HG03521 (cell line): ENCODE results near the gene WDCP.
A peak's percentile ranks its signal among the peaks of the same experiment; 100 is the strongest.
"Not testable (repeated sequence)": the region's sequence is repeated elsewhere in the genome, so short reads cannot be mapped to it uniquely, and the experiment has no call there.

Experiments
- ATAC-seq: cut with Tn5 transposase; IDR thresholded peaks from one replicate; pipeline ENCODE4 v1.9.1; 2021; ENCODE audit warnings: mild to moderate bottlenecking, moderate library complexity; ENCODE audit not compliant: unreplicated experiment

Gene WDCP, protein sequence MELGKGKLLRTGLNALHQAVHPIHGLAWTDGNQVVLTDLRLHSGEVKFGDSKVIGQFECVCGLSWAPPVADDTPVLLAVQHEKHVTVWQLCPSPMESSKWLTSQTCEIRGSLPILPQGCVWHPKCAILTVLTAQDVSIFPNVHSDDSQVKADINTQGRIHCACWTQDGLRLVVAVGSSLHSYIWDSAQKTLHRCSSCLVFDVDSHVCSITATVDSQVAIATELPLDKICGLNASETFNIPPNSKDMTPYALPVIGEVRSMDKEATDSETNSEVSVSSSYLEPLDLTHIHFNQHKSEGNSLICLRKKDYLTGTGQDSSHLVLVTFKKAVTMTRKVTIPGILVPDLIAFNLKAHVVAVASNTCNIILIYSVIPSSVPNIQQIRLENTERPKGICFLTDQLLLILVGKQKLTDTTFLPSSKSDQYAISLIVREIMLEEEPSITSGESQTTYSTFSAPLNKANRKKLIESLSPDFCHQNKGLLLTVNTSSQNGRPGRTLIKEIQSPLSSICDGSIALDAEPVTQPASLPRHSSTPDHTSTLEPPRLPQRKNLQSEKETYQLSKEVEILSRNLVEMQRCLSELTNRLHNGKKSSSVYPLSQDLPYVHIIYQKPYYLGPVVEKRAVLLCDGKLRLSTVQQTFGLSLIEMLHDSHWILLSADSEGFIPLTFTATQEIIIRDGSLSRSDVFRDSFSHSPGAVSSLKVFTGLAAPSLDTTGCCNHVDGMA

DNA sequence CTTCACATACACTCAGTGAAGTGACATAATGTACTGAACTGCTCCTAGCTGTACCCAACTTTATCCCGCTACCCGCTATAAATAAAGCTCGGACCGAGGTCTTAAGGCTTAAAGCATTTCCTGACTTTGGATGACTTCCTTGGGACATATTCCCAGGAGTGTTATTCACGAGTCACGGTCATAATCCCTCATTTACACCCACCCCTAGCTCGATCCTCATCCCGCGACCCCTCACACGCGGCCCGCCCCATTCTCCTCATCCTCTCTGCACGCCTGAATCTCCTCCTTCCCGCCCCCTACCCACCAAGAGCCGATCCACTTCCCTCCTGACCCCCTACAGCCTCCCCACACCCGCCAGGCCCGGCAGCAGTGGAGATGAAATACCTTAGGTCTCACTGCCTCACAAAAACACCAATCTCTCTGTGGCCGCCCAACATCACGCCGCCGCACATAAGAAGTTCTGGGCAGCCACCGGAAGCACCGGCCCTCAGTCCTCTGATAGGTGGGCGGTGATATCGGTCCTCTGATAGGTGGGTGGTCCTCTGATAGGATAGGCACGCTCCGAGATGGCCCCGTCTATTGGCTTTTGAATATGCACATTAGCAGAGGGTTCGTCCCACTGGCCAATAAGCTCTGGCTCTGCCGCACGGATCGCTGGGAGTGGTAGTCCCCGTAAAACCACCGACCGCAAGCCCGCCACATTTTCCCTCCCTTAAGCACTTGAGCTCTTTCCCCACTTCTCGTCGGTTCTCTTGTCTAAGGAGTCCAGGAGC lies at the start of gene WDCP:
Gene WDCP (minus strand): TSS at position 462 of the 773 bp plus-strand sequence. CDS start 7,897 bp downstream, outside the sequence.
- peak; percentile 99 for ATAC-seq

- not testable (repeated sequence) for ATAC-seq
Measured at GRCh38 chr2:24095171-24095677, 48.0 kb upstream of the WDCP start.

GRCh38 chr2:24093270-24093669 lies 46.1 kb upstream of the WDCP start:
- ATAC-seq: not testable (repeated sequence)

GRCh38 chr2:24088821-24089359 lies 41.7 kb upstream of the WDCP start:
- ATAC-seq: no peak

- ATAC-seq: no peak
Measured at GRCh38 chr2:24087032-24087431, 39.8 kb upstream of the WDCP start.

- ATAC-seq: no peak
Measured at GRCh38 chr2:24086241-24086640, 39.0 kb upstream of the WDCP start.

DNA sequence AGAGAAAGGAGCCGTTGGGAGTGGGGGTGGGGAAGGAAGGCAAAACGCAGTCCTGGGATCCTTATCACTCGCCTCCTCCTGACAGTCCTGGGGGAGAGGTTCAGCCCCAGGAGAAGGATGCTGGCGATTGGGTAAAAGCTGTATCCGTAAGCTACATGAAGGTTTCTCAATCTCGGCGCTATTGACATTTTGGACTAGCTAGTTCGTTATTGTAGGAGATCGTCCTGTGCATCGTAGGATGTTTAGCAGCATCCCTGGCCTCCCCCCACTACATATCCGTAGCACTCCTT lies 38.0 kb upstream of the WDCP start:
- no peak for ATAC-seq

- ATAC-seq: peak; percentile 69
Measured at GRCh38 chr2:24084386-24085199, 37.4 kb upstream of the WDCP start, which contains the start of gene TP53I3. TSS of gene TP53I3 (minus strand) at chr2:24084834. CDS start at chr2:24084326, 508 bp downstream.

GRCh38 chr2:24083567-24084385 lies 36.6 kb upstream of the WDCP start:
- peak; percentile 61 for ATAC-seq

GRCh38 chr2:24082787-24083566 lies 35.8 kb upstream of the WDCP start:
- ATAC-seq: no peak

- no peak for ATAC-seq
Measured at GRCh38 chr2:24080701-24081100, 33.5 kb upstream of the WDCP start.

DNA sequence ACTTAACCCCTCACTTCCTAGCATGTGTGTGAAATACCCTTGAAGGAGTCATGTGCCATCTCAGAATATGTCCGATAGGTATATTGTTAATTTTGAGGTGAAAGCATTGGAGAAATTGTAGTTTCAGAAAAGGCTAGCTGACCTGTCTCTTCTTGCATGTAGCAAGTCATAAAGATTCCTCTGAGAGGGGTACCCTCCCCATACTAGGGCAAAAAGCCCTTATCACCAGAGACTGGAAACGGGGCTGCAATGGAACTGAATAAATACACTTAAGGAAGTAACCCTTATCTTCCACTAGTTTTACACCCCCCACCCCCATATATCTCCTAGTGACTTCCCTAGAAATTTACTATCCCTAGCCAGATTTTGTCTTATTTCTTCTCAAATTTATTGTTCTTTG lies 30.7 kb upstream of the WDCP start:
- no peak for ATAC-seq

GRCh38 chr2:24077535-24077877 lies 30.3 kb upstream of the WDCP start:
- no peak for ATAC-seq

DNA sequence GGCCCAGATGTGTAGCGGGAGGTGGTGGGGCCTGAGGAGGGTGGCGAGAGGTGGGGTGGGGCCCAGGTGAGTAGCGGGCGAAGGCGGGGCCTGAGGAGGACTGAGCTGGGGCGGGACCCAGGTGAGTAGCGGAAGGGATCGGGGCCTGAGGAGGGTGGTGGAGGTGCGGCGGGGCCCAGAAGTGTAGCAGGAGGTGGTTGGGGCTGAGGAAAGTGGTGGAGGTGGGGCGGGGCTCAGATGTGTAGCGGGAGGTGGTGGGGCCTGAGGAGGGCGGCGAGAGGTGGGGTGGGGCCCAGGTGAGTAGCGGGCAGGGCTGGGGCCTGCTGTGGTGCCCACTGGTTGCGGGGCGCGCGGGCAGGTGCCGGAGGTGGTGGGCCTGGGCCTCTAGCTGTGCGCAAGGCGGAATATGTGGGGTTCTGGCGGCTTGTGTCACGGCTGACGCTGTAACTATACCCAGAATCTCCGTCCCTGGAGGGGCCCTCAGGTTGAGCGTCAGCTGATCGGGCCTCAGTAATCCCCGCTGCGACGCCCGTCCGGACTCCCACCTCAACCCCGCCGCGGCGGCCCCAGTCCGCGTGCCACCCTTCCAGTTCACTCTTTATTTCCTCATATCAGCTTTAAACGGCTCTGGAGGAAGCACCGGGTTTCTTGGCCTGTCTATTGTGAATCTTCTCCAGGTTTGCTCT lies 29.8 kb upstream of the WDCP start:
- peak; percentile 7 for ATAC-seq

DNA sequence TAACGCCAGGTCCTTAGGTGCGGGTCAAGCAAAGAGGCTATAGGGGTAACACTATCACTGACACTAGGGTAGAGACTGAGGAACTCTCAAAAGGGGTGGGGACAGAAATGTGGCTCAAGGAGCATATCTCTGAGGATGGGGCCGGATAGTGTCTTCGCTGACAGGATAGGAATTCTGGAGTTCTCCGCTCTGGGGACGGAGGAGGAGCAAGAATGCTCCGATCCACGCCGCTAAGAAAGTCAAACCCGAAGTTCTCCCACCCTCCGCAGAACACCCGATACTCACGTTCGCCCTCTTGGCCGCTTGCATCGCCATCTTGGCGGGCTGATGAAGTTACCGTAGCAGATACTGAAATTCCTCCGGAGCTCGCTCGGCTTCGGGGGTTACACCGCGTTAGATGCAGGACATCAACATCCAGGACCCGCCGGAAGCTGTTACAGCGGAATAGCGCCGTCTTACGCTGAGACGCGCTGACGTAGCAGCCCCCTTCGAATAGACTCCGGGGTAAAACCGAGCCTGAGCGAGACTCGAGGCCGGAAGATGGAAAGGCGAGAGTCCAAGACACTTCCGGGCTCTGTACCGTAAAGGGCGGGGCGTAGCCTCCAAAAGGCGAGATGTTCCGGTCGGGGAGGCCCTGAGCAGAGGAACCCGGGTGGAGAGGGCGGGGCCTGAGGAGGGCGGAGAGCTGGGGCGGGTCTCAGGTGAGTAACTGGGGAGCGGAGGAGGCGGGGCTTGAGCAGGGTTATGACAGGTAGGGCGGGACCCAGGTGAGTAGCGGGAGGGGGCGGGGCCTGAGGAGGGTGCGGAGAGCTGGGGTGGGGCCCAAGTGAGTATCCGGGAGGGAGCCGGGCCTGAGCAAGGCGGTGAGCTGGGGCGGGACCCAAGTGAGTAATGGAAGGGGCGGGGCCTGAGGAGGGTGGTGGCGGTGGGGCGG lies 29.0 kb upstream of the WDCP start, which contains the start of gene SF3B6:
Gene SF3B6 (minus strand): TSS at position 412 of the 934 bp plus-strand sequence. CDS start 97 bp downstream, at position 315.
- peak; percentile 93 for ATAC-seq

GRCh38 chr2:24075259-24075658 lies 28.1 kb upstream of the WDCP start:
- ATAC-seq: no peak

DNA sequence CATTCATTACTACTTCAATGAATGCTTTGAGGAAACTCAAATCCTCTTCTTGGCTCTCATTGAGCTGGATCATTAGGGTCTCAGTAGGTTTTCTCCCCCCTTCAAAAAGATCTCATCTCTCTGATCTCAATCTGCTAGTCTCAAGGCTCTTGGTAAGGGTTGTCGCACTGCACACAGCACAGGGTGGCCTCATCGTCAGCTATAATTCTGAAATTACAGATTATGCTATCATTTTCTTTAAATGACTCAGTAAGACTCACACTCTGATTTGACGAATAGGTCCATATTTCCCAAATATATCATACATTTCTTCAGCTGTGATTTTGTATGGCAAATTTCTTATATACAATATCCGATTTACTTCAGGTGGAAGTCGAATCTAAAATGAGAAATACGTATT lies 26.6 kb upstream of the WDCP start:
- ATAC-seq: no peak
